Limb (tissue), 2 donors: Measurements from ENCODE around the gene SNRPD1.
"Not testable (repeated sequence)": the region's sequence is repeated elsewhere in the genome, so short reads cannot be mapped to it uniquely, and the experiment has no call there.

Experiments used
- DNase-seq, 2 donors: peaks; one replicate each; pipeline ENCODE4 v3.0.0-alpha.2; 2016; ENCODE audit errors: extremely low spot score in 2 of 2

Gene SNRPD1

GRCh38 chr18:21612125-21613039 is at the start of gene SNRPD1:
Gene SNRPD1 (plus strand): TSS chr18:21612314. CDS start chr18:21612430, 116 bp downstream.
- peak; percentile 91 to 95 for DNase-seq

- peak in 1 of 2 donors; percentile 8 for DNase-seq
Measured at GRCh38 chr18:21571772-21572171, 40.3 kb upstream of the SNRPD1 start.

- no peak for DNase-seq
Measured at GRCh38 chr18:21575656-21576055, 36.5 kb upstream of the SNRPD1 start.

- no peak for DNase-seq
Measured at GRCh38 chr18:21584391-21584790, 27.7 kb upstream of the SNRPD1 start.

- not testable (repeated sequence) for DNase-seq
Measured at GRCh38 chr18:21592361-21592760, 19.8 kb upstream of the SNRPD1 start.

GRCh38 chr18:21593540-21594257 is 18.4 kb upstream of the SNRPD1 start:
- DNase-seq, result no peak

- no peak for DNase-seq
Measured at GRCh38 chr18:21597620-21598019, 14.5 kb upstream of the SNRPD1 start.

- DNase-seq, result no peak
Measured at GRCh38 chr18:21598726-21599584, 13.2 kb upstream of the SNRPD1 start.

GRCh38 chr18:21599585-21600525 is 12.3 kb upstream of the SNRPD1 start:
- no peak for DNase-seq

GRCh38 chr18:21600526-21601410 is 11.3 kb upstream of the SNRPD1 start, which contains the start of gene ESCO1:
Gene ESCO1 (minus strand): TSS chr18:21600704. CDS start chr18:21574843, 25,861 bp downstream.
- peak; percentile 93 to 95 for DNase-seq

GRCh38 chr18:21602299-21602587 is 9.9 kb upstream of the SNRPD1 start:
- no peak for DNase-seq

- no peak for DNase-seq
Measured at GRCh38 chr18:21604671-21605070, 7.4 kb upstream of the SNRPD1 start.

- DNase-seq, result no peak
Measured at GRCh38 chr18:21605213-21605612, 6.9 kb upstream of the SNRPD1 start.

GRCh38 chr18:21611401-21612124 is 551 bp upstream of the SNRPD1 start:
- not testable (repeated sequence) for DNase-seq

GRCh38 chr18:21621640-21622039 is 9.5 kb downstream of the SNRPD1 start:
- DNase-seq, result not testable (repeated sequence)

- DNase-seq, result no peak
Measured at GRCh38 chr18:21629089-21629832, 17.1 kb downstream of the SNRPD1 start.

- DNase-seq, result no peak
Measured at GRCh38 chr18:21632393-21632792, 20.3 kb downstream of the SNRPD1 start.

- no peak for DNase-seq
Measured at GRCh38 chr18:21634588-21635199, 22.6 kb downstream of the SNRPD1 start.
